ENCODE results near the gene AMBRA1.

DNA sequence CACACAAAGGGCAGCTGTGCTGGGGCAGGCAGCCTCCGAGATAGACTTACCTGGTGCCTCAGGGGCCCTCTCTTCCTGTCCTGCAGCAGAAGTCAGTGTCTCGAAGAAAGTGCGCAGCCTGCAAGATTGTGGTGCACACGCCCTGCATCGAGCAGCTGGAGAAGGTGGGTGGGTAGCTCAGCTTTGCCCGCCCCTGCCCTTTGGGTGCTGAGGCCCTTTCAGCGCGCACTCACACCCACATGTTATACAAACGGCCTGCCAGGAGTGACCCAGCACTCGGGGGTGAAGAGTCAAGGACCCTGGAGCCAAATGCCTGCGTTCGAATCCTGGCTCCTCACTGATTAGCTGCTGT is 225.9 kb downstream of the AMBRA1 start:
- TF ChIP-seq, protein P1, sequence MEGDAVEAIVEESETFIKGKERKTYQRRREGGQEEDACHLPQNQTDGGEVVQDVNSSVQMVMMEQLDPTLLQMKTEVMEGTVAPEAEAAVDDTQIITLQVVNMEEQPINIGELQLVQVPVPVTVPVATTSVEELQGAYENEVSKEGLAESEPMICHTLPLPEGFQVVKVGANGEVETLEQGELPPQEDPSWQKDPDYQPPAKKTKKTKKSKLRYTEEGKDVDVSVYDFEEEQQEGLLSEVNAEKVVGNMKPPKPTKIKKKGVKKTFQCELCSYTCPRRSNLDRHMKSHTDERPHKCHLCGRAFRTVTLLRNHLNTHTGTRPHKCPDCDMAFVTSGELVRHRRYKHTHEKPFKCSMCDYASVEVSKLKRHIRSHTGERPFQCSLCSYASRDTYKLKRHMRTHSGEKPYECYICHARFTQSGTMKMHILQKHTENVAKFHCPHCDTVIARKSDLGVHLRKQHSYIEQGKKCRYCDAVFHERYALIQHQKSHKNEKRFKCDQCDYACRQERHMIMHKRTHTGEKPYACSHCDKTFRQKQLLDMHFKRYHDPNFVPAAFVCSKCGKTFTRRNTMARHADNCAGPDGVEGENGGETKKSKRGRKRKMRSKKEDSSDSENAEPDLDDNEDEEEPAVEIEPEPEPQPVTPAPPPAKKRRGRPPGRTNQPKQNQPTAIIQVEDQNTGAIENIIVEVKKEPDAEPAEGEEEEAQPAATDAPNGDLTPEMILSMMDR (conservative IDR thresholded peaks at IDR 0.05; ENCODE audit: low read depth, low read length) = 0 out of 2 replicates have a peak, but pooled peaks have one; percentile 3
- TF ChIP-seq EZH2 (IDR thresholded peaks at IDR 0.05; ENCODE audit: low read length, unreplicated experiment) = no peak
- TF ChIP-seq EZH2phosphoT487 (IDR thresholded peaks at IDR 0.05; ENCODE audit: borderline replicate concordance, low read length) = no peak
